GM20000 (cell line): ENCODE data around the gene LINGO3.

ENCODE experiments used
- DNase-seq: peaks from one replicate; pipeline ENCODE4 v3.0.0; 2012; ENCODE audit warnings: low spot score
- TF ChIP-seq, protein P1 (sequence below): IDR thresholded peaks from 2 replicates; pipeline ENCODE4 v1.5.1; 2012; ENCODE audit warnings: mild to moderate bottlenecking, control low read depth; ENCODE audit errors: extremely low read depth, missing control alignments

LINGO3 gene

DNA sequence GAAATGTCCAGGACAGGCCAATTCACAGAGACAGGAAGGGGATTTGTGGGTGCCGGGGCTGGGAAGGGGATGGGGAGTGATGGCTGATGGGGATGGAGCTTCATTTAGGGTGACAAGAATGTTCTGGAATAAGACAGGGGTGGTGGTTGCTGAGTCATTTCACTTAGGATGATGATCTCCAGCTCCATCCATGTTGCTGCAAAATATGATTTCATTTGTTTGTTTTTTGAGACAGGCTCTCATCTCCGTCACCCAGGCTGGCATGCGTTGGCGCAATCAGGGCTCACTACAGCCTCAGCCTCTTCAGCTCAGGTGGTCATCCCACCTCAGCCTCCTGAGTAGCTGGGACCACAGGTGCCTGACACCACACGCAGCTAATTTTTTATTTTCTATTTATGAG is 48.6 kb downstream of the LINGO3 start:
- TF ChIP-seq, protein P1, sequence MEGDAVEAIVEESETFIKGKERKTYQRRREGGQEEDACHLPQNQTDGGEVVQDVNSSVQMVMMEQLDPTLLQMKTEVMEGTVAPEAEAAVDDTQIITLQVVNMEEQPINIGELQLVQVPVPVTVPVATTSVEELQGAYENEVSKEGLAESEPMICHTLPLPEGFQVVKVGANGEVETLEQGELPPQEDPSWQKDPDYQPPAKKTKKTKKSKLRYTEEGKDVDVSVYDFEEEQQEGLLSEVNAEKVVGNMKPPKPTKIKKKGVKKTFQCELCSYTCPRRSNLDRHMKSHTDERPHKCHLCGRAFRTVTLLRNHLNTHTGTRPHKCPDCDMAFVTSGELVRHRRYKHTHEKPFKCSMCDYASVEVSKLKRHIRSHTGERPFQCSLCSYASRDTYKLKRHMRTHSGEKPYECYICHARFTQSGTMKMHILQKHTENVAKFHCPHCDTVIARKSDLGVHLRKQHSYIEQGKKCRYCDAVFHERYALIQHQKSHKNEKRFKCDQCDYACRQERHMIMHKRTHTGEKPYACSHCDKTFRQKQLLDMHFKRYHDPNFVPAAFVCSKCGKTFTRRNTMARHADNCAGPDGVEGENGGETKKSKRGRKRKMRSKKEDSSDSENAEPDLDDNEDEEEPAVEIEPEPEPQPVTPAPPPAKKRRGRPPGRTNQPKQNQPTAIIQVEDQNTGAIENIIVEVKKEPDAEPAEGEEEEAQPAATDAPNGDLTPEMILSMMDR: no peak
- no peak for DNase-seq
